HG03565 (cell line): ENCODE measurements around the gene FECH.
"Not testable (repeated sequence)": the region's sequence is repeated elsewhere in the genome, so short reads cannot be mapped to it uniquely, and the experiment has no call there.

ENCODE experiments used
- ATAC-seq: cut with Tn5 transposase; IDR thresholded peaks from one replicate; pipeline ENCODE4 v1.9.1; 2021; ENCODE audit warnings: mild to moderate bottlenecking, moderate library complexity; ENCODE audit not compliant: unreplicated experiment

Gene FECH

DNA sequence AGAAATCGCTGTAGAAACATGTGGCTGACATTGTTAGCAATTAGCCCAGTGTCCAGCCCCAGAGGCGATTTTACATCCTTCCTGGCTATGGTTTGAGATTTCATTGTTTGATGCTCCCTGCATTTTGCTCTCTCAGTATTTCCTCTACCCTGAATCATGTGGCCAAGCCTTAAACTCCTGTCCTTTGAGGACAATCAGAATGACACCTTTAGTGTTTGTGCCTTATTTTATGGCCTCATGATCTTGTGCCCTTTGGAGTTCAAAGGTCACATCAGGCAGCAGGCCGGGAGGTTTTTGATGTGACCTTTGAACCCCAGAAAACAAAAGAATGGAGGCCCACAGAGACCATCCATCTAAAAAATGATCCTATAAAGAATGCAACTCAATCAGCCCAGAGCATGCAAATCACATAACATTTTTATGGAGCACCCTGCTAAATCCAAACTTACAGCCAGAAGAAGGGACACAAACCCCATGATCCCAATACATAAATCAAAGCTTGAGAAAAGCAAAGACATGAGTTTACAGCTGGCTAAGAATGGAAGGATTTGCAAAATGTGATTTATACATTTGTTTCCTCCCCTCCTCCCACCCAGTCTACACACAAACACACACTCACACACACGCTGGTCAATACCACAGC lies 52.5 kb downstream of the FECH start:
- no peak for ATAC-seq

DNA sequence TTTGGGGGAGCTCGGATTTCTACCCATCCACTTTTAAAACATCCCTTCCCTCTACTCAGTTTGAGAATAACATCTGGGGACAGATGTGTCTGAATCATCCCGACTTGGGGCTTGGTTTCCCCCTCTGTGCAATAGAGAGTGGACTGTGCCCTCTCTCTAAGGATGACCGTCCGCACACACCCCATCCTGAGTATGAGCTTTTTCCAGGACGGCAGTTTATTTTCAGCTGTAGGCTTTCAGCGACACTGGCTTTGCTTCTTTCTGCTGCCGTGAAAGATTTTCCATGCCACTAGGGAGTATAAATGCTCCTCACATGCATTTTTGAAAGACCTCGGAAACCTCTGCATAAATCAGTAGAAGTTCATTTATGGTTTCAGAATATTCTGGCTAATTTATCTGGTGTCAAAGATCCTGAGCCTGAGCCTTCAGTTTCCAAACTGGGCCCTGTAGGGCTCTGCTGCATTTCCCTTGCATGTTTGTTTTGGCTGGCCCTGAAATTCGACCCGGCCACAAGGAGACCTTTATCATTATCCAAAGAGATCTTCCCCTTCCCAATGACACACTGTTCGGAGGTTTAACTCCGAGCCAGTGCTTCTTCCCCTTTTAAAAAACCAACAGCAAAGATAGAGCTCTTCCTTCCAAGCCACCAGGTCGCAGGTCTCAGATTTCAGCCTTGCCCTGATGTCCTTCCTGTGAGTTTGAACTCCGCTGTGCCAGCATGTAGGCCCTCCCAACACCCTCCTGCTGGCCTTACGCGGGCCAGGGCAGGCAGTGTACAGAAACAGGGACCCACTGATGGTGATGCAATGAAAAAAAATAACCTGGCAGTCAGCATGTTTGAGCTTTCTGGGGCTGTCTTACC lies 53.3 kb downstream of the FECH start:
- ATAC-seq, result no peak

DNA sequence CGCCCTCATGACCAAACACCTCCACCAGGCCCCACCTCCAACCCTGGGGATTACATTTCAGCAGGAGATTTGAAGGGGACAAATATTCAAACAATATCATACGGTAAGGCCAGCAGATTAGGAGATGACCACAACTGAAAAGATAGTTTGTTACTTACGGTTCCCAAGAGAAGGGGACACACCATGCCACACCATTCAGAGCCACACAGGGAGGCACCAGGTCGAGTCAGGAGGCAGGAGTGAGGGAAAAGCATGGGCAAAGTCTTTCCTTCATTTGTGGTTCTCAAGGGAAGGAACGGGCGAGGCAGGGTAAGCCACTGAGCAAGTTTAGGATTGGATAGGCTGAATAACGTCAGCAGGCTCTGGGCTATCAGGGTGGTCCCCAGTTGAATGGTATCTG lies 57.4 kb downstream of the FECH start:
- no peak for ATAC-seq

DNA sequence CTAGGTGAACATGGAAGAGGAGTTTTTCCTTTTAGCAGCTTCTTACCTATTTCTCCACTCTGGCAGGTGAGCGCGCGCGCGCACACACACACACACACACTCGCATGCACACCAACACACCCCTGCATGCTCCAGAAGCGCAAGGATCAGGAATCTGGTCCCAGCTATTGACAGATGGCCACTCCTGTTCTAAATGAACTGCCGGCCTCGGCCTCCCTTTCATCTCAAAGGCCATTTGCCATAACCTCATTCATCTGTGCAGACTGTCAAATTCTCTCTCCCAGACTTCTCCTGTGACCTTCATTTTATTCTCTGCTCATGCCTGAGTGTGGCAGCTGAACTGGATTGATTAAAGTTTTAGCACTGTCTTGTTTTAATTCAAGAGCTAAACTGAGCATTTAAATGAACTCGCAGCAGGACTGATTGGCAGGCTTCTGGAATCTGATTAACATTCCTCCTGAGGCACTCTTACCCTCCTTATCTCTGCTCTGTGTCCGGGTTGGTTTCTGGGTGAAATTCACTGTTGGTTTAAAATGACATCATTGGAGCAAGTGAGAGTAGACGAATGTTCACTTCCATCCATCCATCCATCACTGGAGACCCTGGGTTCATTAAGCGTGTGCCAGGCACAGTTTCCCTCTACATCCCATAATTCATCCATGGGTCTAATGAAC lies 58.8 kb downstream of the FECH start:
- ATAC-seq, result no peak

DNA sequence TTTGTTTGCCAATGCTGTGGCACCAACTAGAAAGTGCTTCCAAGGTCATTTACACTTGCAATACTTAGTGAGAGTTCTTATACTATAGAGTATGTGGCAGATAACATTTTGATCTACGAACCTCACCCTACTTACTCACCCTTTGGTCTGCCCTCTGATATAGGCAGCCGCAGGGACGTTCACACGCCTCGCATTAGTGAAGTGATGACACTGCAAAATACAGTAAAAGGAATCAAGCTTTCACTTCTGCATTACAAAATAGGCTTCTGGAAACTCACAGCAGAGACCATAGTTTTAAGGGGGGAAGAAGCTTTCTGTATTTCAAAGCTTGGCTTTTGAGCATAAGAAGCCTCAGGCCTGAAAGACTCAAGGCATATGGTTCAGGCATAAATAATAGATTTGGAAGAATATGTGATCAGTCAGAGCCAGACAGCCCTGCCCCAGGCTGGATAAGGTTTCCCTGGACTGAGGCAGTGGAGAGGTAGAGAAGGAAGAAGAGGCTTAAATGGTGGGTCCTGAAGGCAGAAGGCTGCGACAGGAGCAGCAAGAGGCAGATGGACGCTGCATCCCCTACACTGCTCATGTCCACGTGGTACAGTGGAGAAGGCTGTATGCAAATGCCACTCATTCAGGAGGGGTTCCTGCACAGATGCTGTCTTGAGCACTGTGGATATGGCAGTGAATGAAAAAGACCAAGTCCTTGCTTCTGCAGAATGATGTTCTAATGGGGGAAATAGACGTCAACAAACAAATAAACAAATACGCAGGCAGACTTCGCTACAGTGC lies 63.1 kb downstream of the FECH start:
- ATAC-seq, result no peak

DNA sequence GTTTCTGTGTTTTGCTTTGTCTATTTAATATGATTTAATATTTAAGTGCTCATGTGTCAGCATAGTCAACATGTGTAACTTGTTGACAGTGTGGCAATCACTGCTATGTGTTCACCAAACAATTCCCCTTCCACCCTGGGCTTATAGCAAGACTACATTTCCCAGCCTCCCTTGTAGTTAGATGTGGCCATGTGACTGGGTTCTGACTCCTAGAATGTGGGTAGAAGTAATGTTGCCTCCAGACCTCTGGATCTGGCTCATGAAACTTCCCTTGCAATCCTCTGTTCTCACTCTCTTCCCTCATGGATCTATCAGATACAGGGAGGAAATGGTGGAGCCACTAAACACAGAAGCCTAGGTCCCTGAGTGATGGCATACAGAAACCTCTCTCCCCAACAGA lies 64.2 kb downstream of the FECH start:
- ATAC-seq, result not testable (repeated sequence)

DNA sequence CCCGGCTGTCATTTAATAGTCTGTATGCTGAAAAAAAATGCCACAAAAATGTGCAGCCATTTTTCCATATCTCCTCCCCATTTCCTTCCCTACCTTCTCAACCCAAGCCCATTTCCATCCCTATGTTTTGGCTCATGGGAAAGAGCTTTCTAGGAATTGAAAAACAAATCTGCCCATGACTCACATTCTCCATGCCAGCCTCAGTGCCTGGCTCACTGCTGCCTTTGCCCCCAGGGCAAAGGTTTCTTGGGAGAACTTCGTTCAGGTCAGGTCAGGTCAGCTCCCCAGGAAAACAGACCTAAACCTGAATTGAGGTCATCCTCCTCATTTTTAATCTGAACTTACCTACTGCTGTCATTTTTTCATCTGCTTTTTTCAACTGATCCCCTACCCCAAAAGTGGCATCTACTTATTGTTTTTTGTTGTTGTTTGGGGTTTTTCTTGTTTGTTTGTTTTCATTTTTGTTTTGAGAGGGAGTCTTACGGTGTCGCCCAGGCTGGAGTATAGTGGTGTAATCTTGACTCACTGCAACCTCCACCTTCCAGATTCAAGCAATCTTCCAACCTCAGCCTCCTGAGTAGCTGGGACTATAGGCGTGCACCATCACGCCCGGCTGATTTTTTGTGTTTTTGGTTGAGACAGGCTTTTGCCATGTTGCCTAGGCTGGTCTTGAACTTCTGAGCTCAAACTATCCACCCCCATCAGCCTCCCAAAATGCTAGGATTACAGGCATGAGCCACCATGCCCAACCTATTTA lies 66.7 kb downstream of the FECH start:
- ATAC-seq, result no peak

DNA sequence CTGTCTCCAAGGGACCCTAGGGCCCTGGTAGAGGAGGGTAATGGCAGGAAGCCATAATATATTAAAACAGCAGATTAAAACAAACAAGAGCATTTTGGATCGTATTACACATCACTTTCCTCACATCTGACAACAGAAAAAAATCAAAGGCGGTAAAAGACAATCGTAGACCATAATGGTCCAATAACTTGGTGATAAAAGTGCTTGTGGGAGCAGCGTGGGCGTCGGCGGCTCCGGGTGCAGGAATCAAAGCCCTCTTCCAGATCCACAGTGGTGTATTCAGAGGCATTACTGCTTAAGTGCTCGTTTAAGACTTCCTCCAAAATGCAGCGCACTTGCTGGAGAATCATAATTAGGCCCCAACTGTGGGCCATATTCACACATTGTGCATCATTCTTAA lies 68.0 kb downstream of the FECH start:
- no peak for ATAC-seq

DNA sequence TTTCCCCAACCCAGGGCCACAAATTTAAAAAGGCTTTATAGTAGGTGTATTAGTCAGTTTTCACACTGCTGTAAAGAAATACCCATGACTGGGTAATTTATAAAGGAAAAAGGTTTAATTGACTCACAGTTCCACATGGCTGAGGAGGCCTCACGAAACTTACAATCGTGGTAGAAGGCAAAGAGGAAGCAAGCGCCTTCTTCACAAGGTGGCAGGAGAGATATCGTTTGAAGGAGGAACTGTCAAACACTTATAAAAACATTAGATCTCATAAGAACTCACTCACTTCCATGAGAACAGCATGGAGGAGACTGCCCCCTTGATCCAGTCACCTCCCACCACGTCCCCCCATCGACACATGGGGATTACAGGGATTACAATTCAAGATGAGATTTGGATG lies 70.4 kb downstream of the FECH start:
- ATAC-seq, result no peak

DNA sequence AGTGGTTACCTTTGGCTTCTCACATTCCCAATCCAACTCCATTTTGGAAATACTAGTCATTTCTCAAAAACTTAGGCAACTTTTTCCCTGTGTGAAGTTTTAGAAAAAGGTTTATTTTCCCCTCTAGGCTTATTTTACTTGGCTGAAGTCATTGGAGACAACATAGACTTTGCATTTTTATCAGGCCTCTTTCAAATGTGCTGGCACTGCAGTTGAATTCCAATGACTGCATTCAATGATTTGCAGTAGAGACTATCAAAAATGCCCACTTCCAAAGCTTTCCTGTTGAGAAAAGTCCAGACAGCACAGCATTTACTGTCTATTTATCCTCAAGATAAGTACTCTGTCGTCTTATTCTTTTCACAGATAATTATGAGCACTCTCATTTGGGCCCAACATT lies 81.3 kb downstream of the FECH start:
- no peak for ATAC-seq

DNA sequence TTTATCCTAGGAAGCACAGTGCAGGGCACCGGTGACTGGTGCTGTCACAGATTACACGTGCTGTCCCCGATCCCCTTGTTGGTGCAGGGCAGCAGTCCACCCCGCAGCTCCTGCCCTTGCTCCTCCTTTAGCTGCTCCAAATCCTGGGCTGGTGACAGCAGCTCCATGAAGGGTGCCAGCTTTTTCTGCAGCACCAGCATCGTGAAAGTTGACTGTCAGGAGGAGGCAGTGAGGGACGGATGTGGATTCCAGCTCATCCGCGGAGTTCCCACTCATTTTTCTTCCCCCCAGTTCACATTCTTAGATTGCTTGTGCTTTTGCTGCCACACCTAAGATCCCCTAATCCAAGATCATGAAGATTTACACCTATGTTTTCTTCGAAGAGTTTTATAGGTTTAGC lies 83.9 kb downstream of the FECH start:
- no peak for ATAC-seq

DNA sequence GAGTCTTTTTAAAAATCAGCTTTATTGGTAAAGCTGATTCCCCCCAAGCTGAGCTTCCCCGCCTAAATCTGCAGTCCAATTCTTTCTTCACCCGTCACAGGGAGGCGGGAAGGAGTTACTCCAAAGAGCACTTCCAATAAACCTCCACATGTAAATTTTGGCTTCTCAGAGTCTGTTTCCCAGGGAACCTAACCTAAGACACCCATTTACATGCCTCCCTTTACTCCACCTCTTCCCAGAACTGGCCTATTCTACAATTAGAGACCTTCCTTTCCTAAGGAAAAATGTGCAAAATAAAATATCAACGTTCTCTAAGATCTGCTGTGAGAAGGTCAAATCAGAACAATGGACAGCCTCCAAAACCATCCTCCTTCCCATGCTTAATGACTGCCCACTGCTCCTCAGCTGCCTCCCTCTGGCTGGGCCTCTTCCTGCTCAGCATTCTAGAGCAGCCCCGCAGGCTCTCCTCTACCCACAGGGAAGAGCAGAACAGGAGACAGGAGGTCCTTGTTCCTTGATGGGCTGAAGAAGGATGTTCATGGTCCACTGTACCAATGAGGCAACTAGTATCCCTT lies 87.7 kb downstream of the FECH start:
- ATAC-seq, result no peak
